ENCODE results near the gene AMOT. TPM values are rescaled to one million over a fixed set of nuclear protein-coding genes. Genes with fewer than 3 reads are reported as not detected.

AMOT gene
- total RNA-seq, 1 donor from 2014 or later: 108 TPM

DNA sequence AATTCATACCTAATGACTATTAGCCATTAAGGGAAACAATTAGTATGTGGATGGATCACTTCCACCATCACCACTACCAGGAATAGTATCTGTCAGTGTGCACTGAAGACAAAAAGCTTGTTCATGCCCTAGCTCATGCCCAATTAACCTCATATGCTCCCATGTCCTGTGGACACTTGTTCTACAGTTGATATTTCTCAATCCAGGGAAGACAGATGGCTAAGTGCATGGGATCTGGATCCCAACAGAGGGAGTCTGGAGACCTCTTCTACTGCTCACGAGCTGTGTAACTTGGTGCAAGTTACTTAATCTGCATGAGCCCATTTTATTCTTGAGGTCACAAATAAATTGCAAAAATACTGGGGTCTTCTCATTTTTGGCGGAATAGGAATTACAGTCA is 23.7 kb downstream of the AMOT start:
- TF ChIP-seq, protein P1, sequence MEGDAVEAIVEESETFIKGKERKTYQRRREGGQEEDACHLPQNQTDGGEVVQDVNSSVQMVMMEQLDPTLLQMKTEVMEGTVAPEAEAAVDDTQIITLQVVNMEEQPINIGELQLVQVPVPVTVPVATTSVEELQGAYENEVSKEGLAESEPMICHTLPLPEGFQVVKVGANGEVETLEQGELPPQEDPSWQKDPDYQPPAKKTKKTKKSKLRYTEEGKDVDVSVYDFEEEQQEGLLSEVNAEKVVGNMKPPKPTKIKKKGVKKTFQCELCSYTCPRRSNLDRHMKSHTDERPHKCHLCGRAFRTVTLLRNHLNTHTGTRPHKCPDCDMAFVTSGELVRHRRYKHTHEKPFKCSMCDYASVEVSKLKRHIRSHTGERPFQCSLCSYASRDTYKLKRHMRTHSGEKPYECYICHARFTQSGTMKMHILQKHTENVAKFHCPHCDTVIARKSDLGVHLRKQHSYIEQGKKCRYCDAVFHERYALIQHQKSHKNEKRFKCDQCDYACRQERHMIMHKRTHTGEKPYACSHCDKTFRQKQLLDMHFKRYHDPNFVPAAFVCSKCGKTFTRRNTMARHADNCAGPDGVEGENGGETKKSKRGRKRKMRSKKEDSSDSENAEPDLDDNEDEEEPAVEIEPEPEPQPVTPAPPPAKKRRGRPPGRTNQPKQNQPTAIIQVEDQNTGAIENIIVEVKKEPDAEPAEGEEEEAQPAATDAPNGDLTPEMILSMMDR (conservative IDR thresholded peaks at IDR 0.05): no peak
- Mint-ChIP-seq H3K9me3 (no peaks in the 10 kb centered on the region), H3K27ac (ENCODE audit: unreplicated experiment) (no peak overlapping the region), H3K4me1 (peaks cover 19% of the 10 kb centered on the region), H3K27me3 (ENCODE audit: low read depth) (no peaks in the 10 kb centered on the region), H3K36me3 (ENCODE audit: low read depth) (peaks cover 12% of the 10 kb centered on the region), H3K4me3 (no peak overlapping the region)
- DNase-seq (ENCODE audit: low read depth, low spot score): no peak

- peaks cover 23% of the 10 kb centered on the region for H3K4me1 Mint-ChIP-seq
- H3K9me3 Mint-ChIP-seq: no peaks in the 10 kb centered on the region
- DNase-seq (ENCODE audit: low read depth, low spot score): no peak
- TF ChIP-seq, protein P1 (conservative IDR thresholded peaks at IDR 0.05): no peak
- H3K27ac Mint-ChIP-seq (ENCODE audit: unreplicated experiment): no peak overlapping the region
- peaks cover 17% of the 10 kb centered on the region for H3K36me3 Mint-ChIP-seq (ENCODE audit: low read depth)
- no peak overlapping the region for H3K4me3 Mint-ChIP-seq
- H3K27me3 Mint-ChIP-seq (ENCODE audit: low read depth): no peaks in the 10 kb centered on the region
Observed at GRCh38 chrX:112814496-112814895, 26.1 kb downstream of the AMOT start.

- Mint-ChIP-seq H3K36me3 (ENCODE audit: low read depth) (peaks cover 25% of the 10 kb centered on the region), H3K9me3 (no peaks in the 10 kb centered on the region), H3K4me1 (peaks cover 30% of the 10 kb centered on the region), H3K27ac (ENCODE audit: unreplicated experiment) (no peak overlapping the region), H3K27me3 (ENCODE audit: low read depth) (no peaks in the 10 kb centered on the region), H3K4me3 (no peak overlapping the region)
- no peak for DNase-seq (ENCODE audit: low read depth, low spot score)
- TF ChIP-seq, protein P1 (conservative IDR thresholded peaks at IDR 0.05): no peak
Observed at GRCh38 chrX:112812741-112813140, 27.9 kb downstream of the AMOT start.

DNA sequence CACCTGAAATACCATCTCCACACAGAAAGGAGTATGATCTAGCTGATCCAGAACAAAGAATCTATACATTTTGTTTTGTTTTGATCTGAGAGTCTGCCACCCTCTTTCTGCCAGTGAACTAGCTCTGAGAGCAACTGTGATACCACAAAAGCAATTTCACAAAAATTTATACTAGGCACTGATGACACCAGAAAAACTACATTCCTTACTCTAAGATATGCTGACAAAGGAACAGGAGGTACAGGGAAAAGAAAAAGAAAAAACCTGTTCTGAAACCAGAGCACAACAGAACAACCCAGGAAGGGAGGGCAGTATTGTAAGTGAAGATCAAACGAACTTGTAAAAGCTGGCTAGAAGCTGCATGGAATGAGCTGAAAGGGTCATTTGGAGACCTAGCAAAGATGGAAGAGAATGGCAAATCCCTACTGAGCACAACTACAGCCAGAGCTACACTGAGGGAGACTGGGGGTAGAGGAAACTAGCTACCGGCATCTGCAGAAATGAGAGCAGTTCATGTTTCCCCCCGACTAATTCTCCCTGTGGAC is 31.9 kb downstream of the AMOT start:
- TF ChIP-seq, protein P1 (conservative IDR thresholded peaks at IDR 0.05): no peak
- peak overlapping the region; percentile 1 for H3K27ac Mint-ChIP-seq (ENCODE audit: unreplicated experiment)
- peaks cover 26% of the 10 kb centered on the region for H3K36me3 Mint-ChIP-seq (ENCODE audit: low read depth)
- no peaks in the 10 kb centered on the region for H3K27me3 Mint-ChIP-seq (ENCODE audit: low read depth)
- peaks cover 20% of the 10 kb centered on the region for H3K4me1 Mint-ChIP-seq
- H3K9me3 Mint-ChIP-seq: no peaks in the 10 kb centered on the region
- no peak overlapping the region for H3K4me3 Mint-ChIP-seq
- no peak for DNase-seq (ENCODE audit: low read depth, low spot score)

DNA sequence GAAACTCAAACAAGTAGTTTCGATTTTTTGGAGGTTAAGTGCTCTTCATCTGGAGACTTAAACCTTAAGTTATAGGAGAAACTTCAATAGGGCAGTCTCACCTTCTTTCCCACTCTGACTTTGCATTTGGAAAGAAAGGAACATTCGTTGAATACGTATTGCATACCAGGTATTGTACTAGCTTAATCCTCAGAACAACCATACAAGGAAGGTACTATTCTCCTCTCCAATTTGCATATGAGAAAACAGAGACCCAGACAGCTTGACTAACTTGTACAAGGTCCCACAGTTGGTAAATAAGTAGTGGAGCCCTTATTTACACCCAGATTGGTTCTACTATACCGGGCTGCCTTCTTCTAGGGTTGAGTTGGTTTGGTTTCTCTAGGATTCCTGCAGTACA is 32.6 kb downstream of the AMOT start:
- H3K36me3 Mint-ChIP-seq (ENCODE audit: low read depth): peaks cover 22% of the 10 kb centered on the region
- TF ChIP-seq, protein P1 (conservative IDR thresholded peaks at IDR 0.05): no peak
- H3K27ac Mint-ChIP-seq (ENCODE audit: unreplicated experiment): no peak overlapping the region
- H3K4me3 Mint-ChIP-seq: no peak overlapping the region
- H3K9me3 Mint-ChIP-seq: no peaks in the 10 kb centered on the region
- peaks cover 20% of the 10 kb centered on the region for H3K4me1 Mint-ChIP-seq
- H3K27me3 Mint-ChIP-seq (ENCODE audit: low read depth): no peaks in the 10 kb centered on the region
- DNase-seq (ENCODE audit: low read depth, low spot score): no peak
